CD14-positive monocyte (primary cell): ENCODE data around the gene TPCN1. TPM values are rescaled to one million over a fixed set of nuclear protein-coding genes. Genes with fewer than 3 reads are reported as not detected.

Experiments
- DNase-seq, 3 donors: peaks; one replicate each; pipeline ENCODE4 v3.0.0-alpha.2; 2011 to 2022
- H2AFZ ChIP-seq: 2 replicates; pipeline ENCODE4 v1.6.0; 2012; ENCODE audit warnings: mild to moderate bottlenecking, low read depth, low read length, inconsistent platforms; ENCODE audit not compliant: insufficient read depth, poor library complexity, severe bottlenecking
- H3K27ac ChIP-seq, 2 donors: 1 replicate in 1 of 2; 2 replicates in 1 of 2; pipeline ENCODE4 v1.5.1; 2012 to 2013; ENCODE audit warnings: low read length in 2 of 2, control low read depth in 1 of 2, inconsistent platforms in 1 of 2, low read depth in 1 of 2, mild to moderate bottlenecking in 1 of 2
- H3K27me3 ChIP-seq, 2 donors: one replicate each; pipeline versions ENCODE4 v1.6.0 to v1.6.1; 2011 to 2013; ENCODE audit warnings: low read length in 2 of 2; ENCODE audit not compliant: control insufficient read depth in 2 of 2, insufficient read depth in 2 of 2
- H3K36me3 ChIP-seq, 2 donors: replicated peaks in 1 of 2; 1 replicate in 1 of 2; 2 replicates in 1 of 2; pipeline versions ENCODE4 v1.5.1 to v1.6.1; 2012 to 2013; ENCODE audit warnings: low read length in 2 of 2, control low read depth in 1 of 2, inconsistent platforms in 1 of 2, mild to moderate bottlenecking in 1 of 2; ENCODE audit not compliant: insufficient read depth in 2 of 2, control insufficient read depth in 1 of 2
- H3K4me1 ChIP-seq, 2 donors: 1 replicate in 1 of 2; 2 replicates in 1 of 2; pipeline versions ENCODE4 v1.5.1 to v1.6.1; 2012 to 2013; ENCODE audit warnings: low read length in 2 of 2, control low read depth in 1 of 2, inconsistent platforms in 1 of 2, mild to moderate bottlenecking in 1 of 2, moderate library complexity in 1 of 2; ENCODE audit not compliant: insufficient read depth in 2 of 2, control insufficient read depth in 1 of 2
- H3K4me2 ChIP-seq: replicated peaks from 2 replicates; pipeline ENCODE3; 2012; ENCODE audit warnings: low read length, moderate library complexity, mild to moderate bottlenecking; ENCODE audit not compliant: poor library complexity, severe bottlenecking; ENCODE audit errors: extremely low read depth
- H3K4me3 ChIP-seq, 3 experiments: fragments of 200-600 bp in 1 of 3; sonication (generic) in 1 of 3; replicated peaks in 1 of 3; 1 replicate in 2 of 3; 2 replicates in 1 of 3; pipeline ENCODE4 v1.5.1; 2011 to 2013; ENCODE audit warnings: low read length in 3 of 3, mild to moderate bottlenecking in 3 of 3, control low read depth in 2 of 3, low read depth in 2 of 3, inconsistent platforms in 1 of 3, moderate library complexity in 1 of 3
- H3K79me2 ChIP-seq: 2 replicates; pipeline ENCODE4 v1.6.0; 2012; ENCODE audit warnings: mild to moderate bottlenecking, control low read depth, inconsistent platforms, low read length, moderate library complexity; ENCODE audit not compliant: insufficient read depth
- H3K9ac ChIP-seq: 2 replicates; pipeline ENCODE4 v1.6.0; 2017; ENCODE audit warnings: low read length, mild to moderate bottlenecking; ENCODE audit not compliant: insufficient read depth, poor library complexity, severe bottlenecking
- H3K9me3 ChIP-seq, 2 donors: replicated peaks in 1 of 2; 1 replicate in 1 of 2; 2 replicates in 1 of 2; pipeline versions ENCODE4 v1.5.1 to v1.6.1; 2012 to 2013; ENCODE audit warnings: low read length in 2 of 2, control low read depth in 1 of 2; ENCODE audit not compliant: control insufficient read depth in 1 of 2, insufficient read depth in 1 of 2
- H4K20me1 ChIP-seq: 2 replicates; pipeline ENCODE4 v1.6.0; 2012; ENCODE audit warnings: mild to moderate bottlenecking, low read length, control low read depth, moderate library complexity; ENCODE audit not compliant: insufficient read depth
- H3K27ac Mint-ChIP-seq, 7 donors: one replicate each; pipeline ENCODE4 v1.8.0; 2020; ENCODE audit warnings: mild to moderate bottlenecking in 7 of 7, mixed read lengths in 7 of 7, moderate library complexity in 6 of 7, inconsistent platforms in 2 of 7
- H3K27me3 Mint-ChIP-seq, 3 donors: one replicate each; pipeline ENCODE4 v1.8.0; 2021 to 2022; ENCODE audit warnings: low read depth in 3 of 3, mild to moderate bottlenecking in 3 of 3, mixed read lengths in 3 of 3, moderate library complexity in 3 of 3, inconsistent platforms in 1 of 3
- H3K36me3 Mint-ChIP-seq, 2 donors: one replicate each; pipeline ENCODE4 v1.8.0; 2020; ENCODE audit warnings: mixed read lengths in 2 of 2, inconsistent platforms in 1 of 2, mild to moderate bottlenecking in 1 of 2
- H3K4me1 Mint-ChIP-seq: one replicate; pipeline ENCODE4 v1.8.0; 2020; ENCODE audit warnings: mild to moderate bottlenecking, mixed read lengths
- H3K4me3 Mint-ChIP-seq, 2 donors: one replicate each; pipeline ENCODE4 v1.8.0; 2020; ENCODE audit warnings: mild to moderate bottlenecking in 2 of 2, mixed read lengths in 2 of 2, moderate library complexity in 1 of 2
- H3K9me3 Mint-ChIP-seq, 7 donors: one replicate each; pipeline ENCODE4 v1.8.0; 2020 to 2022; ENCODE audit warnings: mixed read lengths in 7 of 7, mild to moderate bottlenecking in 6 of 7, moderate library complexity in 6 of 7, inconsistent platforms in 2 of 7
- WGBS: methylation state at CpG from one replicate; pipeline ENCODE4 v1.1.5; 2013; ENCODE audit warnings: missing lambda C conversion rate; ENCODE audit not compliant: insufficient coverage; 5-methylcytosine and 5-hydroxymethylcytosine counted together
- intact Hi-C, 2 donors: fragments of 100-400 bp; cut with micrococcal nuclease; formaldehyde crosslinking; loops; one replicate each; pipeline versions ENCODE4 v1.15.0 to v1.15.1; 2023
- polyA plus RNA-seq, 3 donors: library from polyadenylated mRNA; depleted of rRNA in 1 of 3; unstranded in 2 of 3; stranded (reverse) in 1 of 3; fragments of 300-500 nt in 2 of 3; fragments of >200 nt in 1 of 3; fragmentation: Illumina TruSeq in 2 of 3; gene quantifications; 1 replicate in 2 of 3; 2 replicates in 1 of 3; pipeline ENCODE4 v1.2.3, GENCODE V29; 2012 to 2021
- TF ChIP-seq, protein P1 (sequence below): fragments of 200-600 bp; IDR thresholded peaks from one replicate; pipeline ENCODE4 v1.8.0; 2022; ENCODE audit warnings: antibody characterized with exemption, mild to moderate bottlenecking

TPCN1 gene
- polyA plus RNA-seq, 3 donors, result 20.4 to 110 (median 34.9) TPM

DNA sequence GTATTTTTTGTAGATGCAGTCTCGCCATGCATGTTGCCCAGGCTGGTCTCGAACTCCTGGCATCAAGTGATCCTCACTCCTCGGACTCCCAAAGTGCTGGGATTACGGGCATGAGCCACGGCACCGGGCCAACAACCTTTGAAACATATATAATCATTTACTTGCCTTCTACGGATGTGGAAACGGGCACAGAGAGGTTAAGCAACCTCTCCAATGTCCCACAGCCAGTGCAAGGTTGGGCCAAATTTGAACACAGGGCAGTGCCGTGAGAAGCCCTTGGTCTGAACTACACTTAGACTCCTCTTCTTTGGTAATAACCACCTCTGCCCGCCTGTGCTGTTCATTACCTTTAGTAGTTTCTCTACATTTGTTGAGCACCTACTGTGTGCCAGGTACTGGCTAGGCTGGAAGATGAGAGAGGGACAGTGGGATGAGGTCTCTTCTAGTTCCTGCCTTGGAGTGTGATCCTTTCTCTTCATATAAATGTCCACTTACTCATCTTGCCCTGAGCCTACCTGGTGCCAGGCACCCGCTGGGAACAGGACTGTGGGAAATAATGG is 38.2 kb upstream of the TPCN1 start:
- H3K4me1 ChIP-seq, result peaks cover 18 to 34% of the 10 kb centered on the region in 2 donors
- H3K4me3 ChIP-seq, result no peak overlapping the region
- no peak overlapping the region for H3K9ac ChIP-seq
- Mint-ChIP-seq H3K27me3 (peaks cover 0 to 1% (median 0%) of the 10 kb centered on the region in 3 donors), H3K4me1 (peaks cover 30% of the 10 kb centered on the region), H3K27ac (no peak overlapping the region), H3K9me3 (no peaks in the 10 kb centered on the region), H3K4me3 (no peak overlapping the region), H3K36me3 (peaks cover 41 to 50% of the 10 kb centered on the region in 2 donors)
- H3K9me3 ChIP-seq, result no peaks in the 10 kb centered on the region
- H3K27me3 ChIP-seq, result no peaks in the 10 kb centered on the region
- H4K20me1 ChIP-seq, result peaks cover 36% of the 10 kb centered on the region
- no peak overlapping the region for H3K27ac ChIP-seq
- no peak overlapping the region for H3K4me2 ChIP-seq
- intact Hi-C loops, result loop anchor here in 1 of 2 donors (10.0 kb wide), 1 partner anchor 278 kb away; the partner anchor contains the start of gene OAS1
- H3K79me2 ChIP-seq, result peaks cover 69% of the 10 kb centered on the region
- peaks cover 35 to 38% of the 10 kb centered on the region in 2 donors for H3K36me3 ChIP-seq
- H2AFZ ChIP-seq, result no peak overlapping the region
- no peak for DNase-seq
- TF ChIP-seq, protein P1, sequence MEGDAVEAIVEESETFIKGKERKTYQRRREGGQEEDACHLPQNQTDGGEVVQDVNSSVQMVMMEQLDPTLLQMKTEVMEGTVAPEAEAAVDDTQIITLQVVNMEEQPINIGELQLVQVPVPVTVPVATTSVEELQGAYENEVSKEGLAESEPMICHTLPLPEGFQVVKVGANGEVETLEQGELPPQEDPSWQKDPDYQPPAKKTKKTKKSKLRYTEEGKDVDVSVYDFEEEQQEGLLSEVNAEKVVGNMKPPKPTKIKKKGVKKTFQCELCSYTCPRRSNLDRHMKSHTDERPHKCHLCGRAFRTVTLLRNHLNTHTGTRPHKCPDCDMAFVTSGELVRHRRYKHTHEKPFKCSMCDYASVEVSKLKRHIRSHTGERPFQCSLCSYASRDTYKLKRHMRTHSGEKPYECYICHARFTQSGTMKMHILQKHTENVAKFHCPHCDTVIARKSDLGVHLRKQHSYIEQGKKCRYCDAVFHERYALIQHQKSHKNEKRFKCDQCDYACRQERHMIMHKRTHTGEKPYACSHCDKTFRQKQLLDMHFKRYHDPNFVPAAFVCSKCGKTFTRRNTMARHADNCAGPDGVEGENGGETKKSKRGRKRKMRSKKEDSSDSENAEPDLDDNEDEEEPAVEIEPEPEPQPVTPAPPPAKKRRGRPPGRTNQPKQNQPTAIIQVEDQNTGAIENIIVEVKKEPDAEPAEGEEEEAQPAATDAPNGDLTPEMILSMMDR, result no peak
- 97% methylated on average over 9 of the region's 11 CpGs for WGBS

DNA sequence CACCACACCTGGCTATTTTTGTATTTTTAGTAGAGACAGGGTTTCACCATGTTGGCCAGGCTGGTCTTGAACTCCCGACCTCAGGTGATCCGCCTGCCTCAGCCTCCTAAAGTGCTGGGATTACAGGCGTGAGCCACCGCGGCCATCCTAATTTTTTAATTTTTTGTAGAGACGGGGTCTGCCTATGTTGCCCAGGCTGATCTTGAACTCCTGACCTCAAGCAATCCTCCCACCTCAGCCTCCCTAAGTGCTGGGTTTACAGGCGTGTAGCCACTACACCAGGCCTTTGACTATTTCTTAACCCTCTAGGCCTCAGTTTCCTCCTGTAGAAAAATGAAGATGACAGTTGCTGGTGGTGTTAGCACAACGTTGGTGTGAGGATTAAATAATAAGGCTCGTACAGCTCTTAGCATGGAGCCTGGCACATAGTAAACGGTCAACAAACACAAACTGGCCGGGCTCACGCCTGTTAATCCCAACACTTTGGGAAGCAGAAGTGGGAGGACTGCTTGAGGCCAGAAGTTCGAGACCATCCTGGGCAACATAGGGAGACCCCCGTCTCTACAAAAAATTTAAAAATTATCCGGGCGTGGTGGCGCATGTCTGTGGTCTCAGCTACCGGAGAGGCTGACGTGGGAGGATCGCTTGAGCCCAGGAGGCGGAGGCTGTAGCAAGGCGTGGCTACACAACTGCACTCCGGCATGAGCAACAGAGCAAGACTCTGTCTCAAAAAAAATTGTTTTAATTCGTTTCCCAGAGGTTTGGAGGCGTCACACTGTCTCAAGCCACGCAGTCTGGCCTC is 37.0 kb upstream of the TPCN1 start:
- H3K36me3 Mint-ChIP-seq, result peaks cover 32 to 46% of the 10 kb centered on the region in 2 donors

More for the DNA sequence above, 37.0 kb upstream of the TPCN1 start:
- Histone ChIP-seq H3K79me2 (peaks cover 69% of the 10 kb centered on the region), H3K27me3 (no peaks in the 10 kb centered on the region), H3K36me3 (peaks cover 25 to 30% of the 10 kb centered on the region in 2 donors), H4K20me1 (peaks cover 36% of the 10 kb centered on the region), H2AFZ (peak overlapping the region; percentile 99), H3K4me2 (peak overlapping the region; percentile 94), H3K27ac (peak overlapping the region; percentile 82 to 98), H3K4me3 (peak overlapping the region; percentile 77 to 94 (median 83)), H3K4me1 (peaks cover 18 to 34% of the 10 kb centered on the region in 2 donors), H3K9me3 (no peaks in the 10 kb centered on the region), H3K9ac (peak overlapping the region; percentile 99)
- H3K27me3 Mint-ChIP-seq, result peaks cover 0 to 3% (median 0%) of the 10 kb centered on the region in 3 donors
- TF ChIP-seq, protein P1, result no peak
- DNase-seq, result no peak
- H3K4me1 Mint-ChIP-seq, result peaks cover 30% of the 10 kb centered on the region
- peak overlapping the region; percentile 90 to 96 for H3K4me3 Mint-ChIP-seq
- peak overlapping the region; percentile 83 to 91 (median 89) for H3K27ac Mint-ChIP-seq
- H3K9me3 Mint-ChIP-seq, result peaks cover 0 to 2% (median 0%) of the 10 kb centered on the region in 7 donors
- WGBS, result 10% methylated on average over 17 of the region's 26 CpGs
- intact Hi-C loops, result loop anchor here in 1 of 2 donors (10.0 kb wide), 1 partner anchor 279 kb away; the partner anchor contains the start of gene OAS1
